GM06990 (cell line): Measurements from ENCODE around the gene ARHGAP25.

ENCODE experiments used
- DNase-seq: peaks from one replicate; pipeline ENCODE4 v3.0.0-alpha.2; 2011; ENCODE audit not compliant: insufficient read length; ENCODE audit errors: extremely low read depth
- H3K27me3 ChIP-seq: replicated peaks from 2 replicates; pipeline ENCODE4 v1.6.0; 2011; ENCODE audit warnings: low read length; ENCODE audit not compliant: control insufficient read depth, insufficient read depth
- H3K36me3 ChIP-seq: 2 replicates; pipeline ENCODE4 v1.5.1; 2011; ENCODE audit warnings: low read length; ENCODE audit not compliant: control insufficient read depth, insufficient read depth
- H3K4me3 ChIP-seq: replicated peaks from 2 replicates; pipeline ENCODE4 v1.5.1; 2011; ENCODE audit warnings: low read depth, mild to moderate bottlenecking, control low read depth, low read length
- TF ChIP-seq, protein P1 (sequence below): IDR thresholded peaks from 2 replicates; pipeline ENCODE4 v1.5.1; 2011; ENCODE audit warnings: low read length, control low read depth, mild to moderate bottlenecking, inconsistent platforms; ENCODE audit not compliant: insufficient read depth, poor library complexity, severe bottlenecking

ARHGAP25 gene

GRCh38 chr2:68734176-68734575, 435 bp upstream of the ARHGAP25 start:
- no peak for DNase-seq
- Histone ChIP-seq H3K36me3 (no peaks in the 10 kb centered on the region), H3K4me3 (peak overlapping the region; percentile 62), H3K27me3 (no peaks in the 10 kb centered on the region)
- TF ChIP-seq, protein P1, sequence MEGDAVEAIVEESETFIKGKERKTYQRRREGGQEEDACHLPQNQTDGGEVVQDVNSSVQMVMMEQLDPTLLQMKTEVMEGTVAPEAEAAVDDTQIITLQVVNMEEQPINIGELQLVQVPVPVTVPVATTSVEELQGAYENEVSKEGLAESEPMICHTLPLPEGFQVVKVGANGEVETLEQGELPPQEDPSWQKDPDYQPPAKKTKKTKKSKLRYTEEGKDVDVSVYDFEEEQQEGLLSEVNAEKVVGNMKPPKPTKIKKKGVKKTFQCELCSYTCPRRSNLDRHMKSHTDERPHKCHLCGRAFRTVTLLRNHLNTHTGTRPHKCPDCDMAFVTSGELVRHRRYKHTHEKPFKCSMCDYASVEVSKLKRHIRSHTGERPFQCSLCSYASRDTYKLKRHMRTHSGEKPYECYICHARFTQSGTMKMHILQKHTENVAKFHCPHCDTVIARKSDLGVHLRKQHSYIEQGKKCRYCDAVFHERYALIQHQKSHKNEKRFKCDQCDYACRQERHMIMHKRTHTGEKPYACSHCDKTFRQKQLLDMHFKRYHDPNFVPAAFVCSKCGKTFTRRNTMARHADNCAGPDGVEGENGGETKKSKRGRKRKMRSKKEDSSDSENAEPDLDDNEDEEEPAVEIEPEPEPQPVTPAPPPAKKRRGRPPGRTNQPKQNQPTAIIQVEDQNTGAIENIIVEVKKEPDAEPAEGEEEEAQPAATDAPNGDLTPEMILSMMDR = no peak

GRCh38 chr2:68736086-68736485, 1.5 kb downstream of the ARHGAP25 start:
- H3K27me3 ChIP-seq = no peaks in the 10 kb centered on the region
- no peaks in the 10 kb centered on the region for H3K36me3 ChIP-seq
- DNase-seq = no peak
- H3K4me3 ChIP-seq = peak overlapping the region; percentile 62
- TF ChIP-seq, protein P1 = no peak

DNA sequence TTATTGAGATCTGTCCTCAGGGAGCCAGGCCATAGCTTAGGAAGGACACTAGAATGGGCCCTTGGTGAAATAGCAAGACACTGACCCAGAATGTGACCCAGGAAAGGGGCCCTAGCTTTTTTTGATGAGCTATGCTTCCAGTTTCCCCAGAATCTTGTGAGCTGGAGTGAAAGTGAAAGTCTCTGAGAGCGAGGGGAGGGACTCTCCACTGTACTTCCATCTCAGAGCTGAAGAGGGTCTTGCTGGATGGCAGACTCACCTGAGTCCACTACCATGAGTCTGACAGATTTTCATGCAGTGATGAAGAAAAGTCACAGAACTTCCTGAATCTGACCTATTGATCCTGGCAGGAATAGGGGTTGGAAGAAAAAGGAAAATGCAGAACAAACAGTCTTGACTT, 3.1 kb downstream of the ARHGAP25 start:
- peak overlapping the region; percentile 37; the same call in 1 of the 2 replicates for H3K4me3 ChIP-seq
- DNase-seq = no peak
- H3K36me3 ChIP-seq = no peaks in the 10 kb centered on the region
- TF ChIP-seq, protein P1 = no peak
- H3K27me3 ChIP-seq = no peaks in the 10 kb centered on the region

DNA sequence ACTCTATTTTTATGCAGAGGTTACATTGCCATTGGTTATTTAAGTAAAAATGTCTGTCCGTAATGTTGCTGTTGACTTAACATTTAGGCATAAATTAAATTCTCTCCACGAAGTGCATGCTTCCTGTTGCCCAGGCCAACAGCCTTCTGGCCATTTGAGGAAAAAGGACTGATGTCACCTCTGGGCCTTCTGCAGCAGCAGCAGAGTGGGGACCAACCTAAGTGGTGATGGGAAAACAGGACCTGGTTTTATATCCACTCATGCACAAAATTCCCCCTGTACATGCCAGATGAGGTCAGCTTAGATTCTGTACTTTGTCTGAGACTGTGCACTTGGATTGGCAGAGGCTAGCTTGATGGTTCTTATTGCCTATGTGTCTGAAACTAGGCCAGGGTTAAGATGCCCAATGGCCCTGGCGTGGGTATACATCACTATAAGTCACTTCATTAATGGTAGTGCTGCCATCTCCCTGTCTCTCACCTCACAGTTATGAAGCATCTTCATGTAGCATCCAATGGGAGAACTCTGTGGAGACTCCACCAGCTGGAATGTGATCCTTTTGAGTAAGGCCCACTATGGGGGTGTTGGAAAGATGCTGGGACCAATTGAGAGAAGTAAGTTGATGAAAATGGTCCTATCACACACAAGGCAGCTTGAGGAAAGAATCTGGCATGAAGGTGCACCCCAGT, 4.4 kb downstream of the ARHGAP25 start:
- H3K36me3 ChIP-seq = no peaks in the 10 kb centered on the region
- no peak overlapping the region for H3K4me3 ChIP-seq
- TF ChIP-seq, protein P1 = no peak
- DNase-seq = no peak
- H3K27me3 ChIP-seq = no peaks in the 10 kb centered on the region

- no peaks in the 10 kb centered on the region for H3K27me3 ChIP-seq
- no peak for DNase-seq
- no peaks in the 10 kb centered on the region for H3K36me3 ChIP-seq
- H3K4me3 ChIP-seq = no peak overlapping the region
- TF ChIP-seq, protein P1 = no peak
These were observed 5.2 kb downstream of the ARHGAP25 start for GRCh38 chr2:68739595-68740399.
